Liver (tissue), 9 donors: ENCODE results near the gene PSMG3. TPM values are rescaled to one million over a fixed set of nuclear protein-coding genes. Genes with fewer than 3 reads are reported as not detected.

Source experiments
- DNase-seq: peaks from one replicate; pipeline ENCODE4 v3.0.0-alpha.2; 2017; ENCODE audit warnings: low spot score
- H3K27ac ChIP-seq, 2 donors: one replicate each; pipeline ENCODE4 v1.7.0; 2013; ENCODE audit warnings: inconsistent platforms in 2 of 2, low read length in 2 of 2, control low read depth in 1 of 2, low read depth in 1 of 2, mild to moderate bottlenecking in 1 of 2
- H3K27me3 ChIP-seq, 4 donors: one replicate each; pipeline versions ENCODE4 v1.6.1 to v1.7.0; 2013; ENCODE audit warnings: low read length in 3 of 4, inconsistent platforms in 1 of 4, mild to moderate bottlenecking in 1 of 4, moderate library complexity in 1 of 4; ENCODE audit not compliant: control insufficient read depth in 4 of 4, insufficient read depth in 4 of 4
- H3K36me3 ChIP-seq, 4 donors: one replicate each; pipeline versions ENCODE4 v1.6.1 to v1.7.0; 2013; ENCODE audit warnings: low read length in 3 of 4, mild to moderate bottlenecking in 3 of 4, low read depth in 1 of 4, moderate library complexity in 1 of 4; ENCODE audit not compliant: control insufficient read depth in 4 of 4, insufficient read depth in 3 of 4
- H3K4me1 ChIP-seq, 4 donors: one replicate each; pipeline versions ENCODE4 v1.6.1 to v1.7.0; 2013; ENCODE audit warnings: low read length in 3 of 4, mild to moderate bottlenecking in 3 of 4, moderate library complexity in 1 of 4; ENCODE audit not compliant: control insufficient read depth in 4 of 4, insufficient read depth in 4 of 4
- H3K4me3 ChIP-seq, 3 donors: one replicate each; pipeline versions ENCODE4 v1.6.1 to v1.7.0; 2013; ENCODE audit warnings: low read length in 3 of 3, control low read depth in 1 of 3, low read depth in 1 of 3, mild to moderate bottlenecking in 1 of 3
- H3K9ac ChIP-seq, 2 donors: one replicate each; pipeline ENCODE4 v1.7.0; 2013; ENCODE audit warnings: low read length in 2 of 2, mild to moderate bottlenecking in 2 of 2, moderate library complexity in 2 of 2, control low read depth in 1 of 2, low read depth in 1 of 2
- H3K9me3 ChIP-seq, 4 donors: one replicate each; pipeline versions ENCODE4 v1.6.1 to v1.7.0; 2013; ENCODE audit warnings: low read length in 3 of 4; ENCODE audit not compliant: control insufficient read depth in 4 of 4
- ATF3 ChIP-seq: IDR thresholded peaks from 2 replicates; pipeline ENCODE4 v1.6.1; 2016; ENCODE audit warnings: antibody characterized with exemption
- CTCF ChIP-seq: fragments of 150-350 bp; IDR thresholded peaks from 2 replicates; pipeline ENCODE4 v1.5.1; 2017; ENCODE audit warnings: improper control_type of control experiment, low read depth, low read length; ENCODE audit not compliant: missing input control
- EGR1 ChIP-seq, 2 donors: IDR thresholded peaks; 2 replicates each; pipeline ENCODE4 v1.6.1; 2016 to 2018; ENCODE audit warnings: antibody characterized with exemption in 2 of 2, low read depth in 2 of 2
- FOXA1 ChIP-seq: IDR thresholded peaks from 2 replicates; pipeline ENCODE4 v1.6.1; 2016; ENCODE audit warnings: antibody characterized with exemption
- FOXA2 ChIP-seq: IDR thresholded peaks from 2 replicates; pipeline ENCODE4 v1.6.1; 2016; ENCODE audit warnings: antibody characterized with exemption
- GABPA ChIP-seq, 2 donors: IDR thresholded peaks in 1 of 2; conservative IDR thresholded peaks in 1 of 2; 2 replicates each; pipeline ENCODE4 v1.6.1; 2016; ENCODE audit warnings: antibody characterized with exemption in 2 of 2, mild to moderate bottlenecking in 1 of 2, moderate library complexity in 1 of 2
- HNF4A ChIP-seq, 2 donors: conservative IDR thresholded peaks; 2 replicates each; pipeline ENCODE4 v1.6.1; 2016; ENCODE audit warnings: antibody characterized with exemption in 2 of 2, mild to moderate bottlenecking in 2 of 2
- HNF4G ChIP-seq: IDR thresholded peaks from 2 replicates; pipeline ENCODE4 v1.6.1; 2016; ENCODE audit warnings: antibody characterized with exemption
- JUND ChIP-seq, 2 donors: IDR thresholded peaks; 2 replicates each; pipeline ENCODE4 v1.6.1; 2016; ENCODE audit warnings: antibody characterized with exemption in 2 of 2
- MAX ChIP-seq: IDR thresholded peaks from 2 replicates; pipeline ENCODE4 v1.6.1; 2016; ENCODE audit warnings: antibody characterized with exemption
- NR2F2 ChIP-seq: IDR thresholded peaks from 2 replicates; pipeline ENCODE4 v1.6.1; 2016; ENCODE audit warnings: antibody characterized with exemption
- RAD21 ChIP-seq, 2 donors: IDR thresholded peaks; 2 replicates each; pipeline ENCODE4 v1.6.1; 2016; ENCODE audit warnings: antibody characterized with exemption in 2 of 2, mild to moderate bottlenecking in 2 of 2
- REST ChIP-seq: IDR thresholded peaks from 2 replicates; pipeline ENCODE4 v1.6.1; 2016; ENCODE audit warnings: antibody characterized with exemption, mild to moderate bottlenecking
- RXRA ChIP-seq, 2 donors: IDR thresholded peaks; 2 replicates each; pipeline ENCODE4 v1.6.1; 2017 to 2018; ENCODE audit warnings: antibody characterized with exemption in 2 of 2, mild to moderate bottlenecking in 1 of 2
- SP1 ChIP-seq: IDR thresholded peaks from 2 replicates; pipeline ENCODE4 v1.6.1; 2018; ENCODE audit warnings: antibody characterized with exemption, mild to moderate bottlenecking
- TAF1 ChIP-seq: conservative IDR thresholded peaks from 2 replicates; pipeline ENCODE4 v1.6.1; 2016; ENCODE audit warnings: antibody characterized with exemption, mild to moderate bottlenecking
- YY1 ChIP-seq: IDR thresholded peaks from 2 replicates; pipeline ENCODE4 v1.6.1; 2016; ENCODE audit warnings: antibody characterized with exemption, mild to moderate bottlenecking
- ZBTB33 ChIP-seq: IDR thresholded peaks from 2 replicates; pipeline ENCODE4 v1.6.1; 2016; ENCODE audit warnings: antibody characterized with exemption
- WGBS: extraction: QIAGEN DNeasy Blood & Tissue Kit; methylation state at CpG from one replicate; pipeline ENCODE4 v1.1.7; 2013; 5-methylcytosine and 5-hydroxymethylcytosine counted together
- polyA plus RNA-seq, 2 donors: library from polyadenylated mRNA; stranded (reverse) in 1 of 2; unstranded in 1 of 2; fragments of 200-250 nt in 1 of 2; fragments of >200 nt in 1 of 2; fragmentation: Nextera tagmentation in 1 of 2; extraction: Ambion mirVana in 1 of 2; gene quantifications; one replicate each; pipeline versions ENCODE4 v1.2.1 to v1.2.3, GENCODE V29; 2013 to 2015
- total RNA-seq, 2 donors: library from RNA; depleted of rRNA; stranded (reverse); fragments of >200 nt; gene quantifications; one replicate each; pipeline ENCODE4 v1.2.3, GENCODE V29; 2014
- donor health status: healthy.
- donor health status: healthy.
- donor health status: healthy.
- donor health status: healthy.
- donor health status: healthy.

The PSMG3 gene
- total and polyA plus RNA-seq, 4 donors = 10.1 to 22.4 (median 15.7) TPM

- no peak overlapping the region for H3K27ac ChIP-seq
- no peak for DNase-seq
- H3K9me3 ChIP-seq = no peaks in the 10 kb centered on the region
- WGBS = 88% methylated on average over 28 of the region's 28 CpGs
- peaks cover 0 to 11% (median 5%) of the 10 kb centered on the region in 4 donors for H3K4me1 ChIP-seq
- H3K4me3 ChIP-seq = no peak overlapping the region
- no peak for TF ChIP-seq ATF3
- TF ChIP-seq RAD21 (IDR thresholded peaks at IDR 0.05) = no peak
- TF ChIP-seq NR2F2 = no peak
- TF ChIP-seq FOXA1 = no peak
- TF ChIP-seq TAF1 = no peak
- no peak for TF ChIP-seq GABPA (IDR thresholded peaks at IDR 0.05 in 1 of 2, conservative IDR thresholded peaks at IDR 0.05 in 1 of 2)
- TF ChIP-seq YY1 = no peak
- TF ChIP-seq MAX = no peak
- no peak for TF ChIP-seq REST
- no peak for TF ChIP-seq JUND (IDR thresholded peaks at IDR 0.05)
- no peak for TF ChIP-seq SP1
- TF ChIP-seq RXRA (IDR thresholded peaks at IDR 0.05) = no peak
- TF ChIP-seq CTCF = no peak
- no peak for TF ChIP-seq FOXA2
- TF ChIP-seq HNF4G = no peak
- TF ChIP-seq HNF4A (conservative IDR thresholded peaks at IDR 0.05) = no peak
- TF ChIP-seq EGR1 (IDR thresholded peaks at IDR 0.05; ENCODE audit: low read depth in 2 of 2) = no peak
- TF ChIP-seq ZBTB33 = no peak
- no peaks in the 10 kb centered on the region for H3K27me3 ChIP-seq
- H3K36me3 ChIP-seq = no peaks in the 10 kb centered on the region
- H3K9ac ChIP-seq = no peak overlapping the region
These were observed 9.9 kb downstream of the PSMG3 start for GRCh38 chr7:1559626-1560590.
